IMR-90 (cell line): ENCODE measurements around the gene DLX6. TPM values are rescaled to one million over a fixed set of nuclear protein-coding genes. Genes with fewer than 3 reads are reported as not detected.

ENCODE experiments used
- ATAC-seq: fragments of 200-7000 bp; cut with Tn5 transposase; 2 replicates; pipeline ENCODE4 v1.9.1; 2020; ENCODE audit warnings: low read depth, mild to moderate bottlenecking, moderate library complexity
- BruUV-seq: library from RNA; stranded (reverse); fragments of 400-500 nt; replicated peaks from 2 replicates; lab custom pipeline; 2021; lab: Mats Ljungman, UMichigan
- CTCF ChIA-PET: fragments of 300-600 bp; formaldehyde crosslinking; extraction: SDS; loops from one replicate; lab custom pipeline; 2021; ENCODE audit warnings: antibody characterized with exemption; lab: Yijun Ruan, JAX
- POLR2A ChIA-PET: fragments of 300-600 bp; sonication (Branson Sonifier 250); formaldehyde crosslinking; loops from one replicate; lab custom pipeline; 2022; ENCODE audit warnings: antibody characterized with exemption; ENCODE audit not compliant: unreplicated experiment; lab: Charles Lee
- DNase-seq: peaks from one replicate; pipeline ENCODE4 v3.0.0; 2013
- H2AFZ ChIP-seq: replicated peaks from 2 replicates; pipeline ENCODE3; 2013; ENCODE audit warnings: low read length, mild to moderate bottlenecking; ENCODE audit not compliant: poor library complexity
- H2AK5ac ChIP-seq: 2 replicates; pipeline ENCODE4 v1.6.1; 2013; ENCODE audit warnings: low read depth, low read length, inconsistent platforms
- H2AK9ac ChIP-seq: replicated peaks from 2 replicates; pipeline ENCODE3; 2013; ENCODE audit warnings: mild to moderate bottlenecking, low read depth, low read length, moderate library complexity; ENCODE audit not compliant: poor library complexity
- H2BK120ac ChIP-seq: 2 replicates; pipeline ENCODE4 v1.6.1; 2013; ENCODE audit warnings: low read depth, low read length, inconsistent platforms
- H2BK15ac ChIP-seq: 3 replicates; pipeline ENCODE4 v1.6.1; 2013; ENCODE audit warnings: low read depth, low read length, inconsistent platforms
- H2BK20ac ChIP-seq: 2 replicates; pipeline ENCODE4 v1.6.1; 2013; ENCODE audit warnings: low read depth, mild to moderate bottlenecking, inconsistent platforms, low read length, moderate library complexity
- H2BK5ac ChIP-seq: 2 replicates; pipeline ENCODE4 v1.6.1; 2013; ENCODE audit warnings: mild to moderate bottlenecking, low read depth, low read length, inconsistent platforms; ENCODE audit not compliant: poor library complexity, severe bottlenecking
- H3K14ac ChIP-seq: replicated peaks from 2 replicates; pipeline ENCODE4 v1.6.1; 2013; ENCODE audit warnings: low read depth, low read length, inconsistent platforms
- H3K18ac ChIP-seq: 2 replicates; pipeline ENCODE4 v1.6.1; 2013; ENCODE audit warnings: low read depth, low read length, control low read depth
- H3K23ac ChIP-seq: 2 replicates; pipeline ENCODE4 v1.6.1; 2013; ENCODE audit warnings: low read depth, low read length, inconsistent platforms
- H3K27ac ChIP-seq: 2 replicates; pipeline ENCODE4 v1.5.1; 2013; ENCODE audit warnings: mild to moderate bottlenecking, control low read depth, low read length; ENCODE audit not compliant: insufficient read depth
- H3K27me3 ChIP-seq: 2 replicates; pipeline ENCODE4 v1.6.1; 2013; ENCODE audit warnings: low read length; ENCODE audit not compliant: control insufficient read depth, insufficient read depth
- H3K36me3 ChIP-seq: 2 replicates; pipeline ENCODE4 v1.6.1; 2013; ENCODE audit warnings: low read length, mixed read lengths; ENCODE audit not compliant: control insufficient read depth, insufficient read depth
- H3K4ac ChIP-seq: 2 replicates; pipeline ENCODE4 v1.6.1; 2013; ENCODE audit warnings: low read depth, low read length, inconsistent platforms
- H3K4me1 ChIP-seq: 2 replicates; pipeline ENCODE4 v1.6.1; 2013; ENCODE audit warnings: low read length, mixed read lengths; ENCODE audit not compliant: control insufficient read depth, insufficient read depth
- H3K4me2 ChIP-seq: 2 replicates; pipeline ENCODE4 v1.6.1; 2013; ENCODE audit warnings: low read depth, mild to moderate bottlenecking, control low read depth, low read length, moderate library complexity
- H3K4me3 ChIP-seq: 2 replicates; pipeline ENCODE4 v1.5.1; 2013; ENCODE audit warnings: low read depth, mild to moderate bottlenecking, control low read depth, low read length, moderate library complexity; ENCODE audit not compliant: insufficient read depth
- H3K56ac ChIP-seq: 2 replicates; pipeline ENCODE4 v1.6.1; 2013; ENCODE audit warnings: low read length, inconsistent platforms; ENCODE audit not compliant: insufficient read depth; ENCODE audit errors: extremely low read depth
- H3K79me1 ChIP-seq, 2 experiments: 2 replicates each; pipeline ENCODE4 v1.6.1; 2013; ENCODE audit warnings: low read length in 2 of 2, inconsistent platforms in 1 of 2, low read depth in 1 of 2
- H3K9ac ChIP-seq: 2 replicates; pipeline ENCODE4 v1.6.1; 2013; ENCODE audit warnings: low read depth, low read length, control low read depth
- H3K9me1 ChIP-seq: 2 replicates; pipeline ENCODE4 v1.6.1; 2013; ENCODE audit warnings: low read length, inconsistent platforms; ENCODE audit not compliant: insufficient read depth
- H3K9me3 ChIP-seq: 2 replicates; pipeline ENCODE4 v1.6.1; 2013; ENCODE audit warnings: low read length; ENCODE audit not compliant: control insufficient read depth, insufficient read depth
- H4K20me1 ChIP-seq: 2 replicates; pipeline ENCODE4 v1.6.1; 2013; ENCODE audit warnings: low read length, inconsistent platforms; ENCODE audit not compliant: insufficient read depth
- H4K5ac ChIP-seq: 2 replicates; pipeline ENCODE4 v1.6.1; 2013; ENCODE audit warnings: mild to moderate bottlenecking, low read depth, low read length, control low read depth
- H4K8ac ChIP-seq, 2 experiments: 2 replicates each; pipeline ENCODE4 v1.6.1; 2013; ENCODE audit warnings: low read depth in 2 of 2, low read length in 2 of 2, control low read depth in 1 of 2, inconsistent platforms in 1 of 2
- H4K91ac ChIP-seq: 2 replicates; pipeline ENCODE4 v1.6.1; 2013; ENCODE audit warnings: low read depth, low read length, inconsistent platforms; ENCODE audit not compliant: insufficient read depth
- BHLHE40 ChIP-seq: fragments of 150-350 bp; IDR thresholded peaks from 2 replicates; pipeline ENCODE4 v1.6.1; 2016; ENCODE audit warnings: mild to moderate bottlenecking, low read depth, low read length
- CEBPB ChIP-seq: IDR thresholded peaks from 2 replicates; pipeline ENCODE4 v1.6.1; 2012; ENCODE audit warnings: low read depth, low read length, improper control_type of control experiment
- CHD1 ChIP-seq: IDR thresholded peaks from 2 replicates; pipeline ENCODE4 v1.6.1; 2012; ENCODE audit warnings: low read depth, low read length, improper control_type of control experiment
- FOS ChIP-seq: fragments of 150-350 bp; IDR thresholded peaks from 2 replicates; pipeline ENCODE4 v1.6.1; 2016; ENCODE audit warnings: low read depth, low read length
- MAFK ChIP-seq: IDR thresholded peaks from 2 replicates; pipeline ENCODE4 v1.6.1; 2012; ENCODE audit warnings: low read depth, low read length, improper control_type of control experiment
- MAZ ChIP-seq: IDR thresholded peaks from 2 replicates; pipeline ENCODE4 v1.6.1; 2012; ENCODE audit warnings: low read depth, mild to moderate bottlenecking, low read length, improper control_type of control experiment, moderate library complexity, borderline replicate concordance
- NFE2L2 ChIP-seq: fragments of 150-350 bp; IDR thresholded peaks from 2 replicates; pipeline ENCODE4 v1.6.1; 2016; ENCODE audit warnings: low read depth, mild to moderate bottlenecking, low read length
- POLR2A ChIP-seq: IDR thresholded peaks from 2 replicates; pipeline ENCODE4 v1.6.1; 2012; ENCODE audit warnings: mild to moderate bottlenecking, low read depth, low read length
- RAD21 ChIP-seq: IDR thresholded peaks from 2 replicates; pipeline ENCODE4 v1.6.1; 2012; ENCODE audit warnings: low read length, improper control_type of control experiment
- RCOR1 ChIP-seq: IDR thresholded peaks from 2 replicates; pipeline ENCODE4 v1.6.1; 2012; ENCODE audit warnings: mild to moderate bottlenecking, low read length, improper control_type of control experiment; ENCODE audit not compliant: insufficient replicate concordance
- RFX5 ChIP-seq: IDR thresholded peaks from 2 replicates; pipeline ENCODE4 v1.8.0; 2012; ENCODE audit warnings: low read depth, mild to moderate bottlenecking, low read length, moderate library complexity
- SMC3 ChIP-seq: fragments of 150-350 bp; IDR thresholded peaks from 2 replicates; pipeline ENCODE4 v1.6.1; 2016; ENCODE audit warnings: low read depth, mild to moderate bottlenecking, antibody characterized with exemption, low read length, moderate library complexity
- WGBS, 2 experiments: methylation state at CpG; one replicate each; pipeline versions ENCODE4 v1.1.5 to v1.1.7; 2013; ENCODE audit warnings: missing lambda C conversion rate in 2 of 2; ENCODE audit not compliant: insufficient read length in 1 of 2; ENCODE audit errors: extremely low coverage in 2 of 2; 5-methylcytosine and 5-hydroxymethylcytosine counted together
- dilution Hi-C: fragments of 300-500 bp; cut with HindIII; formaldehyde crosslinking; loops from one replicate; pipeline ENCODE4 v1.14.3; 2018; ENCODE audit warnings: low sequenced_read_pairs; ENCODE audit not compliant: unreplicated experiment
- in situ Hi-C: fragments of 300-500 bp; cut with MboI; formaldehyde crosslinking; loops from 3 replicates; pipeline ENCODE4 v1.14.3; 2019; ENCODE audit warnings: low sequenced_read_pairs, inconsistent platforms, mixed read lengths
- intact Hi-C: fragments of 100-400 bp; cut with micrococcal nuclease; formaldehyde crosslinking; loops from 2 replicates; pipeline ENCODE4 v1.10.0; 2022
- polyA plus RNA-seq, 3 experiments: library from polyadenylated mRNA; depleted of rRNA; stranded (reverse); fragments of >200 nt; gene quantifications; 2 replicates each; pipeline ENCODE4 v1.2.3, GENCODE V29; 2012; ENCODE audit warnings: low replicate concordance in 1 of 3
- total RNA-seq: library from RNA; depleted of rRNA; stranded (reverse); fragments of >200 nt; gene quantifications from 2 replicates; pipeline ENCODE4 v1.2.3, GENCODE V29; 2012
- TF ChIP-seq, protein P1 (sequence below): fragments of 150-350 bp; IDR thresholded peaks from 2 replicates; pipeline ENCODE4 v1.6.1; 2016; ENCODE audit warnings: low read depth, mild to moderate bottlenecking, low read length, moderate library complexity, borderline replicate concordance

Gene DLX6
- total and polyA plus RNA-seq, 2 of the 4 experiments (the other 2 are of a cell fraction): not detected

DNA sequence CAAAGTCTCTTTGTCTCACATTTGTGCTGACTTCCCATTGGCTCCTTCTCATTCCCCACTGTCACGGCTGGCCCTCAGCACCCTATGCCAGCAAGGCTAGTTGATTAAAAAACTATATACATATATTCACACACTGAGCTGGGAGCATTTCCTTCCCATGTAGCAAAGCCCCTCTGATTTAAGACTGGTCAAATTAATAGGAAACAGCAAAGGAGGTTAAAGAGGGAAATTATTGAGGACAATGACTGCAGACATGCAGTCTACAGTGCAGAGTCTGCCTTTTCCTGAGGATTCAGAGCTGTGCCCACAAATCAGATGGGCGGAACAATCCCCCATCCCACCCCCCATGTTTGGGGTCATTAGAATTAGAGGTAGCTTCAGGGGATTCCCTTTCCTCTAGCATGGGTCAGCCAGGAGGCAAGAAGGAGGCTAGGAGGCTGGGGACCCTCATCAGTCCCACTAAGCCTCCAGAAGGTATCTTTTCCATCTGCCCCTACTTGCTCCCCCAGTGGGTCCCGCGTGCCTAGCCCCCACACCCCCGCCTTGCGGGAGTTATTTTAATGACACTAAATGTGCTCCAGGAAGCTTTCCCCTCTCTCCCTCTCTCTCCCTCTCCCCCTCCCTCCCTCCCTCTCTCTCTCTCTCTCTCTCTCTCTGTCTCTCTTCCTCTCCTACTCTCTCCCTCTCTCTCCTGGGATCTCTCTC is 9.8 kb upstream of the DLX6 start:
- H3K4me2 ChIP-seq: no peak overlapping the region
- no peak overlapping the region for H3K4ac ChIP-seq
- H2BK15ac ChIP-seq: no peak overlapping the region
- intact Hi-C loops: no loop called here
- H3K9me3 ChIP-seq: peaks cover 11% of the 10 kb centered on the region
- no peak overlapping the region for H3K9ac ChIP-seq
- no peaks in the 10 kb centered on the region for H3K36me3 ChIP-seq
- POLR2A ChIA-PET: no interaction called here
- no peak overlapping the region for H3K14ac ChIP-seq
- BruUV-seq: no TSS peak
- no CpG with 5 or more reads among the region's 6 CpGs for WGBS, 2 experiments
- H3K79me1 ChIP-seq: no peaks in the 10 kb centered on the region
- no peak overlapping the region for H2BK120ac ChIP-seq
- H4K5ac ChIP-seq: no peak overlapping the region
- H2AK5ac ChIP-seq: no peak overlapping the region
- ATAC-seq (no peak), DNase-seq (no peak)
- no peaks in the 10 kb centered on the region for H4K20me1 ChIP-seq
- no peak overlapping the region for H2AK9ac ChIP-seq
- no peaks in the 10 kb centered on the region for H3K4me1 ChIP-seq
- no peak overlapping the region for H4K91ac ChIP-seq
- H3K18ac ChIP-seq: no peak overlapping the region
- H3K23ac ChIP-seq: no peak overlapping the region
- H3K9me1 ChIP-seq: no peaks in the 10 kb centered on the region
- H3K27me3 ChIP-seq: peaks cover 64% of the 10 kb centered on the region
- in situ Hi-C loops: no loop called here
- TF ChIP-seq CHD1 (no peak), CEBPB (no peak), RCOR1 (no peak), BHLHE40 (no peak), FOS (no peak), MAFK (no peak), NFE2L2 (no peak), SMC3 (no peak), RFX5 (no peak), POLR2A (no peak), MAZ (no peak), RAD21 (no peak)
- TF ChIP-seq, protein P1, sequence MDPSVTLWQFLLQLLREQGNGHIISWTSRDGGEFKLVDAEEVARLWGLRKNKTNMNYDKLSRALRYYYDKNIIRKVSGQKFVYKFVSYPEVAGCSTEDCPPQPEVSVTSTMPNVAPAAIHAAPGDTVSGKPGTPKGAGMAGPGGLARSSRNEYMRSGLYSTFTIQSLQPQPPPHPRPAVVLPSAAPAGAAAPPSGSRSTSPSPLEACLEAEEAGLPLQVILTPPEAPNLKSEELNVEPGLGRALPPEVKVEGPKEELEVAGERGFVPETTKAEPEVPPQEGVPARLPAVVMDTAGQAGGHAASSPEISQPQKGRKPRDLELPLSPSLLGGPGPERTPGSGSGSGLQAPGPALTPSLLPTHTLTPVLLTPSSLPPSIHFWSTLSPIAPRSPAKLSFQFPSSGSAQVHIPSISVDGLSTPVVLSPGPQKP: no peak
- dilution Hi-C loops: no loop called here
- H2BK20ac ChIP-seq: no peak overlapping the region
- CTCF ChIA-PET: no interaction called here
- no peak overlapping the region for H4K8ac ChIP-seq
- no peak overlapping the region for H2BK5ac ChIP-seq
- H3K56ac ChIP-seq: no peak overlapping the region
- no peak overlapping the region for H3K4me3 ChIP-seq
- H3K27ac ChIP-seq: no peak overlapping the region
- no peak overlapping the region for H2AFZ ChIP-seq
